C4-2B (cell line): Measurements from ENCODE around the gene DRICH1.
"Not testable (repeated sequence)": the region's sequence is repeated elsewhere in the genome, so short reads cannot be mapped to it uniquely, and the experiment has no call there.

Source experiments
- H3K27ac ChIP-seq: fragments of 450-650 bp; 2 replicates; pipeline ENCODE4 v1.5.1; 2017
- ZFX ChIP-seq: fragments of 450-650 bp; IDR thresholded peaks from 2 replicates; pipeline ENCODE4 v1.6.1; 2017
- TF ChIP-seq, protein P1 (sequence below): fragments of 450-650 bp; conservative IDR thresholded peaks from 2 replicates; pipeline ENCODE4 v1.5.1; 2017; ENCODE audit warnings: mild to moderate bottlenecking

Gene DRICH1

DNA sequence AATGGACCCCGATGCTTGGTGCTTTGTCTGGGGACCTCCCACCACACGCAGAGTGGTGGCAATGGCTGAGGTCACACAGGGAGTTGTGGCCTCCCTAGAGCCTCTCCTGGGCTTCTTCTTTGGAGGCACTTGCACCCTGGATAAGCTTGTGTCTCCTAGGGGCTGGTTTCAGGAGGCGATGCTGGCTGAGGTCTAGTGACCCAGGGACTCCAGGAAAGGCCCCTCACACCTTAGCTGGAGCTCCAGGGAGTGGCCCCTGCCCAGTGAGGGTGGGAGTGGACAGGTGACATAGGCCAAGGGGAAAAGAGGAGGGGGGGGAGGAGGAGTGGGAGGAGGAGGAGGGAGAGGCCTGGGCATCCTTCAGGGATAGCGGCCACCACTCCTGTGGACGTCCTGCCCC, 52.8 kb downstream of the DRICH1 start:
- no peak overlapping the region for H3K27ac ChIP-seq

GRCh38 chr22:23578306-23578705, 53.8 kb downstream of the DRICH1 start:
- TF ChIP-seq, protein P1, sequence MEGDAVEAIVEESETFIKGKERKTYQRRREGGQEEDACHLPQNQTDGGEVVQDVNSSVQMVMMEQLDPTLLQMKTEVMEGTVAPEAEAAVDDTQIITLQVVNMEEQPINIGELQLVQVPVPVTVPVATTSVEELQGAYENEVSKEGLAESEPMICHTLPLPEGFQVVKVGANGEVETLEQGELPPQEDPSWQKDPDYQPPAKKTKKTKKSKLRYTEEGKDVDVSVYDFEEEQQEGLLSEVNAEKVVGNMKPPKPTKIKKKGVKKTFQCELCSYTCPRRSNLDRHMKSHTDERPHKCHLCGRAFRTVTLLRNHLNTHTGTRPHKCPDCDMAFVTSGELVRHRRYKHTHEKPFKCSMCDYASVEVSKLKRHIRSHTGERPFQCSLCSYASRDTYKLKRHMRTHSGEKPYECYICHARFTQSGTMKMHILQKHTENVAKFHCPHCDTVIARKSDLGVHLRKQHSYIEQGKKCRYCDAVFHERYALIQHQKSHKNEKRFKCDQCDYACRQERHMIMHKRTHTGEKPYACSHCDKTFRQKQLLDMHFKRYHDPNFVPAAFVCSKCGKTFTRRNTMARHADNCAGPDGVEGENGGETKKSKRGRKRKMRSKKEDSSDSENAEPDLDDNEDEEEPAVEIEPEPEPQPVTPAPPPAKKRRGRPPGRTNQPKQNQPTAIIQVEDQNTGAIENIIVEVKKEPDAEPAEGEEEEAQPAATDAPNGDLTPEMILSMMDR: no peak
- no peak for TF ChIP-seq ZFX
- H3K27ac ChIP-seq: no peak overlapping the region

More for the DNA sequence above, 52.8 kb downstream of the DRICH1 start:
- TF ChIP-seq, protein P1: no peak
- TF ChIP-seq ZFX: no peak

DNA sequence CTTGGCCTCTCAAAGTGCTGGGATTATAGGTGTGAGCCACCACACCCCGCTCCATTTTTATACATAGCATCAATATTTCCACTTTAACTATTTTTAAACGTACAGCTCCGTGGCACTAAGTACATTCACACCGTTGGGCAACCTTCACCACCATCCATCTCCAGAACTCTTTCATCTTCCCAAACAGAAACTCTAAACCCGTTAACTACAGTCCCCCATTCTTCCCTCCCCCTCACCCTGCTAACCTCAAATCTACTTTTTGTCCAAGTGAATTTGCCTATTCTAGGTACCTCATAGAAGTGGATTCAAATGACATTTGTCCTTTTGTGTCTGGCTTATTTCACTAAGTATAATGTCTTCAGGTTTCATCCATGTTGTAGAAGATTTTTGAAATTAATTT, 55.4 kb downstream of the DRICH1 start:
- no peak overlapping the region for H3K27ac ChIP-seq
- TF ChIP-seq ZFX: no peak
- TF ChIP-seq, protein P1: no peak

GRCh38 chr22:23575601-23576000, 56.5 kb downstream of the DRICH1 start:
- TF ChIP-seq ZFX: no peak
- TF ChIP-seq, protein P1: no peak
- no peak overlapping the region for H3K27ac ChIP-seq

DNA sequence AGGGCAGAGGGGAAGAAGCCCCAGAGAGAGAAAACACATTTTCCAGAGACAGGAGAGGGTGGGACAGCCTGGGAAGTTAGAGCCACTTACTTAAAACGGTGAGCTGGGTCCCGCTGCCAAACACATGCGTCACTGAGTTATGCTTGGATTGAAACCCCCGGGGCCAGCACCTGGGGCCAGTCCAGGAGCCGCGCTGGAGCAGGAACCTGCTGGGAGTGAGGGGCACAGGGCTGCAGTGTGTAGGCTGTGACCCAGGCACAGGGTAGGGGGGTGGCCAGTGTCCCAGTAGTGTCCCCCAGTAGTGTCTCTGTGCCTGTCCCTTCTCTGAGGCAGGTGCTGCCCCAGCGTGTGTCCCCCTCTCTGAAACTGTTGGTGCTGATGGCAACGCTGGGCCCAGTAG, 57.2 kb downstream of the DRICH1 start:
- TF ChIP-seq ZFX: no peak
- TF ChIP-seq, protein P1: no peak
- H3K27ac ChIP-seq: no peak overlapping the region

GRCh38 chr22:23574371-23574811, 57.7 kb downstream of the DRICH1 start:
- no peak overlapping the region for H3K27ac ChIP-seq

DNA sequence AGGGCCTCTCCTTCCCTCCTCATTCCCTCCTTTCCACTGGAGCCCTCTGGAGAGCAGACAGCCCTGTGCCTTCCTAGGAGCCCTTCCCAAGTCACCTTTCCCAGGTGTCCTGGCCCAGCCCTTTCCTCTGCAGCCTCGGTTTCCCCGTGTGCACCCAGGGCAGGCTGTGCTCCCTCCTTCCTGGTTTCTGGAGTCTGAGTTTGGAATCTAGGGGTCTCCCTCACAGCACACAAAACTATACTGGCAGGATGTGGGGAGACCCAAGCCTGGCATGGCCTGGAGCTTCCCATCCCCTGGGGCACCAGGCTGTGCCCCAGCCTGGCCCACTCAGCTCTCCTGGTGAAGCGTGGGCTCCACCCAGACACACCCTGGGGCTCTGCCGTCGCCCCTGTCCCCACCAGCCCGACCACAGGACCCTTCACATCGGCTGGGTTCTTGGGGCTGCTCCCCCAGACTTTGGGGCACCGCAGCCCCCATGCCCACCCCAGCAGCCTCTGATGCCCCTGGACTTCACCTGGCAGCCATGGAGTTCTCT, 58.4 kb downstream of the DRICH1 start:
- not testable (repeated sequence) for H3K27ac ChIP-seq

More at GRCh38 chr22:23574371-23574811, 57.7 kb downstream of the DRICH1 start:
- TF ChIP-seq ZFX: no peak
- TF ChIP-seq, protein P1: no peak

- H3K27ac ChIP-seq: not testable (repeated sequence)
These were observed 59.0 kb downstream of the DRICH1 start for GRCh38 chr22:23573106-23573505.
